Activated CD4-positive, CD25-positive, alpha-beta regulatory T cell treated with anti-CD3 and anti-CD28 coated beads, Interleukin-2, amount 50 U/mL, for 24 hours (primary cell): ENCODE results near the gene NUPR2.
"Not testable (repeated sequence)": the region's sequence is repeated elsewhere in the genome, so short reads cannot be mapped to it uniquely, and the experiment has no call there.

Experiments used
- ATAC-seq, 2 donors: fragments of 150-1000 bp; cut with Tn5 transposase; one replicate each; pipeline ENCODE4 v1.10.0; 2021; ENCODE audit warnings: mild to moderate bottlenecking in 1 of 2, moderate library complexity in 1 of 2

Gene NUPR2

DNA sequence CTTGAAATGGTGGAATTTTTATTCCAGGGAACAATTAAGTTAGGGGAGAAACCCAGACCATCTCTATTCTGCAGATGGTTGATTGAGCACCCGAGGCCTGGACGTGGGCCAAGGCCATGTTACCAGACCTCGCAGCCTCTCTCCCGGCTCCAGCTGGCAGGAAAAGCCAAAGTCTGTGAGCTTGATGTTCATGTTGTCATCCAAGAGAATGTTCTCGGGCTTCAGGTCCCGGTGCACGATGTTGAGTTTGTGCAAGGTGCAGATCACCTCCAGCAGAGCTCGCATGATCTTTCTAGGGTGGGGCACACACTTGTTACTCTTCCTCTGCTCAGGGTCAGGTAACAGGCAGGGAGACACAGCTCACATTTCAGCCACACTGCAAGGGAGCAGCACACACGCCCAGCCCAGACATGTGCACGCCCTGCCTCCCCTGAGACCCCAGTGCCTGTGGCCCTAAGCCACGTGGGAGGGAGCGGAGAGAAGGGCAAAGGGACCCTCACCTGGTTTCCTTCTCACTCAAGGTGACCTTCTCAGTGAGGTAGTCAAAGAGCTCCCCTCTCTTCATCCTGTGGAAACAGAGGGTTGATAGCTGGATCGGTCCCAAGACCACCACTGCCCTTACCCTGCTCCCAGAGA, 32.9 kb downstream of the NUPR2 start:
- ATAC-seq = no peak

- ATAC-seq = no peak
Measured at GRCh38 chr7:56081626-56082340, 34.4 kb downstream of the NUPR2 start.

- ATAC-seq = not testable (repeated sequence)
Measured at GRCh38 chr7:56080726-56081435, 35.3 kb downstream of the NUPR2 start.

- ATAC-seq = no peak
Measured at GRCh38 chr7:56079450-56080185, 36.6 kb downstream of the NUPR2 start.

- ATAC-seq = no peak
Measured at GRCh38 chr7:56078196-56078595, 38.0 kb downstream of the NUPR2 start.

DNA sequence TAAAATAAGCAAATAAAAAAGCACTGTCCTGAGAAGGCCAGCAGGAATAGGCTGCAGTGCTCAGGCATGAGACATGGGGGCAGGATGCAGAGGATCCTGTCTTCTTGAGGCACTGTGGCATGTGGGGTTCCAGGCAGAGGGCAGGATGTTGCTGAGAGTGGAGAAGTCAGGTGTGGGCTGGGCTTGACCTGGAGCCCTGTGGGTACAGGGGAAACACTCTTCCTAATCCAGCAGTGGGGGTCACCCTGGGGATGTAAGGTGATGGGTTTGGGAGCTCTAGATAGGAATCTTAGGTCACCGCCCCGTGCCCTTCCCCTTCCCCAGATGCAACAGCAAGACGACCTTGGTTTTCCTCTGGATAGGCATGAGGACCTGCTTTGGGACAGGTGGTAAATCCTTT, 38.5 kb downstream of the NUPR2 start:
- ATAC-seq = no peak

GRCh38 chr7:56074371-56074791, 41.8 kb downstream of the NUPR2 start:
- peak; percentile 81 to 87 for ATAC-seq

DNA sequence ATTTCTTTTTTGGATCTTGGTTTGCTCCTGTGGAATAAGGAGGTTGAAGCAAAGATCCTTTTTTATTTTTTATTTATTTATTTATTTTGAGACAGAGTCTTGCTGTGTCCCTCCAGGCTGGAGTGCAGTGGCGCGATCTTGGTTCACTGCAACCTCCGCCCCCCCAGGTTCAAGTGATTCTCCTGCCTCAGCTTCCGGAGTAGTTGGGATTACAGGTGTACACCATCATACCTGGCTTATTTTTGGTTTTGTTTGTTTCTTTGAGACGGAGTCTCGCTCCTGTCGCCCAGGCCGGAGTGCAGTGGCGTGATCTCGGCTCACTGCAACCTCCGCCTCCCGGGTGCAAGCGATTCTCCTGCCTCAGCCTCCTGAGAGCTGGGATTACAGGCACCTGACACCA, 49.8 kb downstream of the NUPR2 start:
- ATAC-seq = not testable (repeated sequence)
